Measurements from ENCODE around the gene CTDSPL2.

The CTDSPL2 gene

DNA sequence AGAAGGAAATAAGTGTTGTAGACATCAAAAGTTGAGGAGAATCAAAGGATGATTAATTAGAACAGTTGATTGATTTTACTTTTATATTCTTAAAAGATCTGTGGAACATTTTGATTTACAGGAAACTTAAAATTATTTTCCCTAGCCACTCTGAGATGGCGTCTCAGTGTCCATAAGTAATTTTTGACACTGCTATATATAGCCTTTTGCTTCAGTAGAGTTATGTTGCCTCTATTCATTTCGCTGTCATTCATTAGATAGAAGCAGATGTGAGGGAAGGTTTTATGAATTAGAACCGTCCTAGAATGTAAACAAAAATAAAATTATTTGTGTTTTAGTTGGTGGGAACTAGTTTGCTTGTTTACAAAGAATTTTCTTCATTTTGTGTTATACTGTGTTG, 58.5 kb downstream of the CTDSPL2 start:
- TF ChIP-seq ZFX (IDR thresholded peaks at IDR 0.05; ENCODE audit: borderline replicate concordance), result no peak
- TF ChIP-seq, protein P1, sequence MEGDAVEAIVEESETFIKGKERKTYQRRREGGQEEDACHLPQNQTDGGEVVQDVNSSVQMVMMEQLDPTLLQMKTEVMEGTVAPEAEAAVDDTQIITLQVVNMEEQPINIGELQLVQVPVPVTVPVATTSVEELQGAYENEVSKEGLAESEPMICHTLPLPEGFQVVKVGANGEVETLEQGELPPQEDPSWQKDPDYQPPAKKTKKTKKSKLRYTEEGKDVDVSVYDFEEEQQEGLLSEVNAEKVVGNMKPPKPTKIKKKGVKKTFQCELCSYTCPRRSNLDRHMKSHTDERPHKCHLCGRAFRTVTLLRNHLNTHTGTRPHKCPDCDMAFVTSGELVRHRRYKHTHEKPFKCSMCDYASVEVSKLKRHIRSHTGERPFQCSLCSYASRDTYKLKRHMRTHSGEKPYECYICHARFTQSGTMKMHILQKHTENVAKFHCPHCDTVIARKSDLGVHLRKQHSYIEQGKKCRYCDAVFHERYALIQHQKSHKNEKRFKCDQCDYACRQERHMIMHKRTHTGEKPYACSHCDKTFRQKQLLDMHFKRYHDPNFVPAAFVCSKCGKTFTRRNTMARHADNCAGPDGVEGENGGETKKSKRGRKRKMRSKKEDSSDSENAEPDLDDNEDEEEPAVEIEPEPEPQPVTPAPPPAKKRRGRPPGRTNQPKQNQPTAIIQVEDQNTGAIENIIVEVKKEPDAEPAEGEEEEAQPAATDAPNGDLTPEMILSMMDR (IDR thresholded peaks at IDR 0.05), result no peak

GRCh38 chr15:44489464-44489863, 62.0 kb downstream of the CTDSPL2 start:
- no peak for TF ChIP-seq ZFX (IDR thresholded peaks at IDR 0.05; ENCODE audit: borderline replicate concordance)
- TF ChIP-seq, protein P1 (IDR thresholded peaks at IDR 0.05), result no peak
- H3K27ac ChIP-seq, result no peak overlapping the region

More for the DNA sequence above, 58.5 kb downstream of the CTDSPL2 start:
- no peak overlapping the region for H3K27ac ChIP-seq

- TF ChIP-seq, protein P1 (IDR thresholded peaks at IDR 0.05), result no peak
- no peak for TF ChIP-seq ZFX (IDR thresholded peaks at IDR 0.05; ENCODE audit: borderline replicate concordance)
- H3K27ac ChIP-seq, result no peak overlapping the region
Measured at GRCh38 chr15:44490622-44491021, 63.2 kb downstream of the CTDSPL2 start.

DNA sequence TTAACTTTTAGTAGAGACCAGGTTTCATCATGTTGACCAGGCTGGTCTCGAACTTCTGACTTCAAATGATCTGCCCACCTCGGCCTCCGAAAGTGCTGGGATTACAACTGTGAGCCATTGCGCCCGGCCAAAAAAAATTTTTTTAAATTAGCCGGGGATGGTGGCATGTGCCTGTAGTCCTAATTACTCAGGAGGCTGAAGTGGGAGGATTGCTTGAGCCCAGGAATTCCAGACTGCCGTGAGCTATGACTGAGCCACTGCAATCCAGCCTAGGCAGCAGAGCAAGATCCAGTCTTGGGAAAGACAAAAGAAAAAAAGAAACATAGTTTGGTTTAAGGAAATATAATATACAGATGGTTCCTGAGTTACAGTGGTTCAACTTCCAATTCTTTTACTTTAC, 64.6 kb downstream of the CTDSPL2 start:
- H3K27ac ChIP-seq, result no peak overlapping the region
- TF ChIP-seq ZFX (IDR thresholded peaks at IDR 0.05; ENCODE audit: borderline replicate concordance), result no peak
- TF ChIP-seq, protein P1 (IDR thresholded peaks at IDR 0.05), result no peak

- H3K27ac ChIP-seq, result no peak overlapping the region
- TF ChIP-seq ZFX (IDR thresholded peaks at IDR 0.05; ENCODE audit: borderline replicate concordance), result no peak
- TF ChIP-seq, protein P1 (IDR thresholded peaks at IDR 0.05), result no peak
Measured at GRCh38 chr15:44492672-44493071, 65.2 kb downstream of the CTDSPL2 start.

DNA sequence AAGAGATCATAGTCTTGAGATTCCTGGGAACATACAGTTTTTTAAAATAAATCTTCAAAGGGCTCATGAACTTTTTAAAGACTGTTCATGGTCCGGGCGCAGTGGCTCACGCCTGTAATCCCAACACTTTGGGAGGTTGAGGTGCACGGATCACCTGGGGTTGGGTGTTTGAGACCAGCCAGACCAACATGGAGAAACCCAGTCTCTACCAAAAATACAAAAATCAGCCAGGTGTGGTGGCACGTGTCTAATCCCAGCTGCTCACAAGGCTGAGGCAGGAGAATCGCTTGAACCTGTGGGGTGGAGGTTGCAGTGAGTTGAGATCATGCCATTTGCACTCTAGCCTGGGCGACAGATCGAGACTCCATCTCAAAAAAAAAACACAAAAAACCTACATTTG, 68.1 kb downstream of the CTDSPL2 start:
- TF ChIP-seq ZFX (IDR thresholded peaks at IDR 0.05; ENCODE audit: borderline replicate concordance), result no peak
- TF ChIP-seq, protein P1 (IDR thresholded peaks at IDR 0.05), result no peak
- no peak overlapping the region for H3K27ac ChIP-seq

DNA sequence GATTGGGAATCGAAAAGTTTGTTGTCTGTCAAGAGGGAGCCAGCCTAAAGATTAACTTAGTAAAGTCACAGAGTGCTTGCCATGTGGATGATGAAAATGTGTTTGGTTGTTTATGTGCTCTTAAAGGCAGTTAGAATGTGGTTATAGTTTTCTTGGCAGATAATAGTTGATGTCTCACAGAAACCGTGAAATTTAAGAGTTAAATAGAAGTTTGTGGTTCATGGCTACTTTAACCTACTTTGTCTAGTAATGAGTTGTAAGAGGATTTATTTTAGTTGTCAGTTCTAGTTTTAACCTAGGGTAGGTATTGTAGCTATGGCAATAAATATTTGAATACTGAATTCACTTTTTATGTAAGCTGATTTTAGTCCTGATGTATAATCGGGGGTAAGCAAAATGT, 73.1 kb downstream of the CTDSPL2 start:
- TF ChIP-seq ZFX (IDR thresholded peaks at IDR 0.05; ENCODE audit: borderline replicate concordance), result no peak
- TF ChIP-seq, protein P1 (IDR thresholded peaks at IDR 0.05), result no peak
- no peak overlapping the region for H3K27ac ChIP-seq

Data from 22Rv1 (cell line).